Measurements from ENCODE around the gene METTL21C.

Gene METTL21C

DNA sequence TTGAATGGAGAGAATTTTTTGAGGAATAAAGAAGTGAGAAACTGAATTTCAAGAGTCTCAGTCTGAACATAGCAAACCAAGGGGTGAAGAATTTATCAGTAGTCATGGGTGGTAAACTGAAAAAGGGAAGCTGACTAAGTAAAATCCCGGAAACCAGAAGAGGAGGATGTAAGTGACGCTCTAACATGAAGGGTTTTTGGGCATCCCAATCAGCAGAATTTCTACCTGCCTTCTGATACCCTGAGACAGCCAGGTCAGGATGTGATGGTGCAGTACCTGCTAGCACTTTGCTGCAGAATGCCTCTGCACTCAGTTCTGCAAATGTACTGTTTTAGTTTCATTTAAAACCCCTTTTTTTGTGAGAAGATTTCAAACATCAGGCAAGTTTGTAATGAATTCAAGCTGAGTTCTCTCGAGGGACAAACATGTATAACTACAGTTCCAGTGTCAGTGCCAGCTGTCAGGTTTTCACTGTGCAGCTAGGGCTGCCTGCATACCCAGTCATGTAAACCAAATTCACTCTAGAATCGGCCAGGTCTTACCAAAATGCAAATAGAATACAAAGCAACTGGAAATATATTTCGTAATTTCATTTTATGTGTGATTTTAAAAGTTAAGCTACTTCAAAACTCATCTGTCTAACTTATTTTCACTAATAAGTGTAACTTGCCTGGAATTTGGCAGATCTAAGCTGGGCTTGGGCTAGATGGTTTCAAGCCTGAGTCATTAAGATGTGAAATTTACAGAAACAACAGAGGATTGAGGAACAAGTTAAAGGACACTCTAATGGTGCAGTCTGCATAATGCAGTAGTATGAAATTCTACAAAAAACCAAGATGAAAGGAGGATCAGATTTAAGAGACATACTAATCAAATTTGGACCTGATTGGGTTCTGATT is 13.8 kb downstream of the METTL21C start:
- no peak for DNase-seq (ENCODE audit: low read depth)
- TF ChIP-seq, protein P1, sequence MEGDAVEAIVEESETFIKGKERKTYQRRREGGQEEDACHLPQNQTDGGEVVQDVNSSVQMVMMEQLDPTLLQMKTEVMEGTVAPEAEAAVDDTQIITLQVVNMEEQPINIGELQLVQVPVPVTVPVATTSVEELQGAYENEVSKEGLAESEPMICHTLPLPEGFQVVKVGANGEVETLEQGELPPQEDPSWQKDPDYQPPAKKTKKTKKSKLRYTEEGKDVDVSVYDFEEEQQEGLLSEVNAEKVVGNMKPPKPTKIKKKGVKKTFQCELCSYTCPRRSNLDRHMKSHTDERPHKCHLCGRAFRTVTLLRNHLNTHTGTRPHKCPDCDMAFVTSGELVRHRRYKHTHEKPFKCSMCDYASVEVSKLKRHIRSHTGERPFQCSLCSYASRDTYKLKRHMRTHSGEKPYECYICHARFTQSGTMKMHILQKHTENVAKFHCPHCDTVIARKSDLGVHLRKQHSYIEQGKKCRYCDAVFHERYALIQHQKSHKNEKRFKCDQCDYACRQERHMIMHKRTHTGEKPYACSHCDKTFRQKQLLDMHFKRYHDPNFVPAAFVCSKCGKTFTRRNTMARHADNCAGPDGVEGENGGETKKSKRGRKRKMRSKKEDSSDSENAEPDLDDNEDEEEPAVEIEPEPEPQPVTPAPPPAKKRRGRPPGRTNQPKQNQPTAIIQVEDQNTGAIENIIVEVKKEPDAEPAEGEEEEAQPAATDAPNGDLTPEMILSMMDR (IDR thresholded peaks at IDR 0.05; ENCODE audit: low read depth, low read length, missing control alignments), result no peak
- no peak overlapping the region for H3K4me3 ChIP-seq (ENCODE audit: low read depth, low read length)

DNA sequence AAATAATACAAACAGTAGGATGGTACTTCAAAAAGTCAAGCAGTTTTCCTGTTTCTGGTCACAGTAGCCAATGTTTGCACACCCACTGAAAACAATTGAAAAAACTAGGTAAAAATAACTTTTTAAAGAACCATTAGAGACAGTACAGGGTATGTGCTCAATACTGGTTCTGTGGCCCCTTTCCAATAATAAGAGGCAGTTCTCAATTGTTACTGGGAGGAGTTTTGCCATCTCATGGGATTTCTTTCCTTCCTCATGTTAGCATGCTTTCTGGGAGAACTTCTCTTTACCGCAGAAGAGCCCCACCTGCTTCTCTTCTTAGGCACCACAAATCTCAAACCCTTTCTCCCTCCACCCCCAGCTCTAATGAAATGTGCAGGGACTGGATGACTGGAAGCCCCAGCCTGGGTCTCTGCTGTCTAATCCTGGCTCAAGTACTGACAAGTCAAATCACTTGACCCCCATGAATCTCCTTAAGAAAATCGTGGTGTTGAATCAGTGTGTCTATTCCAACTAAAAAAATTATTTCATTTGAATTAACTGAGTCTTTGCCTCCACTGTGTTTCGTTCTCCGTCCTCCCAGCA is 14.6 kb downstream of the METTL21C start:
- DNase-seq (ENCODE audit: low read depth), result no peak
- H3K4me3 ChIP-seq (ENCODE audit: low read depth, low read length), result no peak overlapping the region

DNA sequence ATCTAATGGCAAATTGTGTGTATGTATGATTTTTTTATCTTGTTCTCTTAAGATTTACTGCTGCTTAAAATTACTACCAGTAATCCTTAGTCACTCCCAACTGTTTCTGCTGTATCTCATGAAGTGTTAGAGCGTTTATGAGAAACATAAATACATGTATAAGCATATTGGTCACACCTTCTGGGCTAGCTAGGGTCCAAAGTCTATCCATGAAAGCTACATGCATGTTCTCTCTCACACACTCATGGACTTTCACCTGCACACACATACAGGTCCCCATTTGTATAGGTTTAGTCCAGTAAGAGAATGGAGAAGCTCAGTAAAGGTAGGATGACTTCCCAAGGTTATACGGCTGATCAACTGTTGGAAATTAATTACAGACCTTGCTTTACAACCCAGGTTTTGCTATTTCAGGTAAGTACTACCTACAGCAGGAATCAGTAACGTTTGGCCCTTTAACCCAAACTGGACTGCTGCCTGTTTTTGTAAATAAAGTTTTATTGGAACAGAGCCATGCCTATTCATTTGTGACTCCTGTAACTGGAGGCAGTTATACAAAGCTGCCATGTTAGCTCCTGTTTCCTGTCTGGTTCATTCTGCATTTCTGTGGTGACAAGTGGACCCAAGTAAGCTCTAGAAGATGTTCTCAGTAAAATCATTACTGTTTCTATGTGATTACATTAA is 15.3 kb downstream of the METTL21C start:
- TF ChIP-seq, protein P1 (IDR thresholded peaks at IDR 0.05; ENCODE audit: low read depth, low read length, missing control alignments), result no peak
- H3K4me3 ChIP-seq (ENCODE audit: low read depth, low read length), result no peak overlapping the region

More for the DNA sequence above, 14.6 kb downstream of the METTL21C start:
- TF ChIP-seq, protein P1 (IDR thresholded peaks at IDR 0.05; ENCODE audit: low read depth, low read length, missing control alignments), result no peak

DNA sequence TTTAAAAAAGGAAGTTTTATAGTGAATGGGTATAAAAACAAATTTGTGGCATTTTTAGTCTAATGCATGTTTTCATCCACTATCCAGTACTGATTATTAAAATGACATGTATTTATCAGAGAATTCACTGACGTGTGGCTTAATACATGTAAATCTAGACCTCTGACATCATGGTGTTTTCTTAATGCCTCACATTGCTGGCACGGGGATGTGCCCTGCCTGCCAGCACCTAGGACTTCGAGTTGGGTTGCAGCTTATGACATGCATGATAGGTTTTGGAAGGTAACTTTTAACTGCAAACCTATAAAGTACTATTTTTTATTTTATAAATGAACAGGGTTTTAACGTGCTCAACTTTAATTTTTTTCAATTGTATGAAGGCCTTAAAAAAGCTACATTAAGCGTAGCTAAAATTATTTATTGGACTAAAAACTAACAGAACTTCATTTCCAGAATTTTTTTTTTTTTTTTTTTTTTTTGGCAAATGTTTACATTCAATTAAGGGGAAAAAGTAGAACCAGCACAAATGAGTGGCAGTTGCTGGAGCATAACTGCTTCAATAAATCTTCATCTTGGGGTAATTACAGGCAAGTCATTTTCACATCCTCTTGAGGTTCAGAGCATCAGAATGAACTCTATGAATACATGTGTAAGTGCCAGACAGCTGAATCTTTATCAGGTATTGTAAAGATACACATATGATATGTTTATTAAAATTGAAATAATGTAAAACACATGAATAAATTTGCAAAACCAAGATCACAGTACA is 16.3 kb downstream of the METTL21C start:
- H3K4me3 ChIP-seq (ENCODE audit: low read depth, low read length), result no peak overlapping the region
- TF ChIP-seq, protein P1 (IDR thresholded peaks at IDR 0.05; ENCODE audit: low read depth, low read length, missing control alignments), result no peak
- no peak for DNase-seq (ENCODE audit: low read depth)

More for the DNA sequence above, 15.3 kb downstream of the METTL21C start:
- DNase-seq (ENCODE audit: low read depth), result no peak

DNA sequence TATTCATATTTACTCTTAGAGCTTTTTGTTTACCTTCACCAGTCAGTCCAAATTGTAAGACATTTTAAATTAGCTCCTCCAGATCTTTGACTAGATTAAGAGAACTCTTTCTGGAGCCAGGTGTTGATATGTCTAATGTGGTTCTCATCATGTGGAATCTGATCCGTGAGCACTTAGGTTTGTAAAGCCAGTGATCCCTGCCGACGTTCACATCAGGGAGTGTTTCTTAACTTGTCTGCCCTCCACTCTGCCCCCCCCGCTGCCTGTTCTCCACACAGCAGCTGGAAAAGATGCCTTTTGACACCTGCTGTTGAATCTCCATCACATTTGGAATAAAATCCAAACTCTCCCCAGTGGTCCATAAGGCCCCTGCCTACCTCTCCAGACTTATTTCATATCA is 17.7 kb downstream of the METTL21C start:
- DNase-seq (ENCODE audit: low read depth), result no peak
- H3K4me3 ChIP-seq (ENCODE audit: low read depth, low read length), result no peak overlapping the region
- TF ChIP-seq, protein P1 (IDR thresholded peaks at IDR 0.05; ENCODE audit: low read depth, low read length, missing control alignments), result no peak

DNA sequence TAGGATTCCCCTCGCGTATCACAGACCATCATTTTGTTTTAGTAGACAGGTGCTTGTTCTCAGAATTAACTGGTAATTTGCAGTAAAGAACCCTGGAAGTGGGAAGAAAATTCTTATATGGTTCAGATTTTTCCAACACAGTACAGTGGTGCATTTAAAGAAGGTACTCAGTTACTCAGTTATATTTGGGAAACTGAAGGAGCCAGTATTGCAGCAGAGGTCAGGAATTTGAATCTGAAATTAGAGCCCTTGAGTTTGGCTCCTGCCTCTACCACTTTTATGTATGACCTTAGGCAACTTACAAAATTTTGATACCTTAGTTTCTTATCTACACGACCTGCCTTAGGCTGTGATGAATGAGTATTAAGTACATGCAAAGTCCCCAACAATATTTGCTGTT is 19.7 kb downstream of the METTL21C start:
- DNase-seq (ENCODE audit: low read depth), result no peak
- TF ChIP-seq, protein P1 (IDR thresholded peaks at IDR 0.05; ENCODE audit: low read depth, low read length, missing control alignments), result no peak
- no peak overlapping the region for H3K4me3 ChIP-seq (ENCODE audit: low read depth, low read length)
